Measurements from ENCODE around the gene HSPBP1. TPM values are rescaled to one million over a fixed set of nuclear protein-coding genes. Genes with fewer than 3 reads are reported as not detected.

The HSPBP1 gene
- total and polyA plus RNA-seq, 7 donors, result 19.7 to 62.7 (median 30.5) TPM

GRCh38 chr19:55303477-55303876, 23.6 kb upstream of the HSPBP1 start:
- H3K27me3 ChIP-seq, result no peaks in the 10 kb centered on the region
- 92 to 95% methylated on average over 11 of the region's 11 CpGs for WGBS, 2 donors

DNA sequence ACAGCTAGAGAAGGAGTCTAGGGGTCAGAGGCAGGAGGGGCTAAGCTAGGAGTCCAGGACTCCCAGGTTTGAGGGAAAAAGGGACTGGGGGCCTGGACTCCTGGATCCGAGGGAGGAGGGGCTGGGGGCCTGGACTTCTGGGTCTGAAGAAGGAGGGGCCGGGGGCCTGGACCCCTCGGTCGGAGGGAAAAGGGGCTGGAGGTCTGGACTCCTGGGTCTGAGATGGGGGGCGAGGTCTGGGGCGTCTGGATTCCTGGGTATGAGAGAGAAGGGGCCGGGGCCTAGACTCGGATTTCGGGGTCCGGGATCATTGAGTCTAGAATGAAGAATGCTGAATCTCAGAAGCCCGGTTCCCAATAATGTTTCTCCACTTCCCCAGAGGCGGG, 22.4 kb upstream of the HSPBP1 start:
- TF ChIP-seq CTCF (IDR thresholded peaks at IDR 0.05), result no peak
- no peak for TF ChIP-seq POLR2A (IDR thresholded peaks at IDR 0.05)
- no peak for TF ChIP-seq EP300 (IDR thresholded peaks at IDR 0.05)
- TF ChIP-seq POLR2AphosphoS5 (IDR thresholded peaks at IDR 0.05), result no peak
- H3K27me3 ChIP-seq, result no peaks in the 10 kb centered on the region
- WGBS, 2 donors, result 70 to 78% methylated on average over 12 of the region's 12 CpGs
- H3K4me1 ChIP-seq, result peaks cover 0 to 13% (median 10%) of the 10 kb centered on the region in 4 donors
- no peak for DNase-seq
- intact Hi-C loops (cut with DNase I), result loop anchor here (1.0 to 5.0 kb wide), 2 partner anchors 40 to 81 kb away; no protein-coding TSS in a partner anchor
- peaks cover 4 to 60% (median 18%) of the 10 kb centered on the region in 4 donors for H3K36me3 ChIP-seq
- H3K9me3 ChIP-seq, result no peaks in the 10 kb centered on the region
- H3K4me3 ChIP-seq, result peak overlapping the region in 2 of 4 donors; percentile 38 to 44
- no peak overlapping the region for H3K27ac ChIP-seq

More at GRCh38 chr19:55303477-55303876, 23.6 kb upstream of the HSPBP1 start:
- intact Hi-C loops (cut with DNase I), result loop anchor here (5.0 kb wide), 1 partner anchor 39 kb away; no protein-coding TSS in a partner anchor
- Histone ChIP-seq H3K9me3 (no peaks in the 10 kb centered on the region), H3K4me1 (peaks cover 0 to 13% (median 10%) of the 10 kb centered on the region in 4 donors), H3K36me3 (peaks cover 4 to 57% (median 18%) of the 10 kb centered on the region in 4 donors), H3K4me3 (no peak overlapping the region), H3K27ac (no peak overlapping the region)
- DNase-seq, result no peak
- TF ChIP-seq CTCF (IDR thresholded peaks at IDR 0.05) (no peak), EP300 (IDR thresholded peaks at IDR 0.05) (no peak), POLR2AphosphoS5 (IDR thresholded peaks at IDR 0.05) (no peak), POLR2A (IDR thresholded peaks at IDR 0.05) (no peak)

DNA sequence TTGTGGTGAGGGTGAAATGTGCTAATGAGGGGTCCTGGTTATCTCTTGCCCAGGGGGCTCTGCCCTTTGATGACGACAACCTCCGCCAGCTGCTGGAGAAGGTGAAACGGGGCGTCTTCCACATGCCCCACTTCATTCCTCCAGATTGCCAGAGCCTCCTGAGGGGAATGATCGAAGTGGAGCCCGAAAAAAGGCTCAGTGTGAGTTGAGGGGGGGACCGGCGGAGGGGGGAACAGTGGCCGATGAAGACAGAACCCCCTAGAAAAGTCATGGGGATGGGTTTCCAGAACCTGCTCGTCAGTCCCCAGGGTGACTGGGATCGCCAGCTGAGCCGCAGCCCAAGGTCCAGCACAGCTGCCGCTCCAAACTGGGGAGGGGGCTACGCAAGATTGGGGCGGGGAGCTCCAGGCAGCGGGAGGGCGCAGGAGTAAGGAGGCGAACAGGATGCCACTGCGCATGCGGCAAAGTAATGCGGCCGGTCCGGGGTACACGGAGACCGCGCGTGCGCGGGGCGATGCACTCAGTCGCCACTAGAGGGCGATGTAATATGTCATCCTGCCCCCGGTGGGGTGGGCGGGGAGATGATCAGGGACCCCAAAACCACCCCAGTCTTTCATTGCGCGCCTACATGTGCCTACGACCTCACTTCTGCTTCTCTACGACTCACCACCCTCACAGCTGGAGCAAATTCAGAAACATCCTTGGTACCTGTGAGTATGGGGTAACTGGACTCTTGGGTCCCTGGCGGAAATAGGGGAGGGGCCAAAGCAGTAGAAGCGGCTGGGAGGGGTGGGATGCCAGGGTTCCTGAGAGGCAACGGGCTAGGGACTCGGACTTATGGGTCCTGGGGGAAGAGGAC, 21.8 kb upstream of the HSPBP1 start:
- peak overlapping the region in 1 of 4 donors; percentile 42 for H3K27ac ChIP-seq

DNA sequence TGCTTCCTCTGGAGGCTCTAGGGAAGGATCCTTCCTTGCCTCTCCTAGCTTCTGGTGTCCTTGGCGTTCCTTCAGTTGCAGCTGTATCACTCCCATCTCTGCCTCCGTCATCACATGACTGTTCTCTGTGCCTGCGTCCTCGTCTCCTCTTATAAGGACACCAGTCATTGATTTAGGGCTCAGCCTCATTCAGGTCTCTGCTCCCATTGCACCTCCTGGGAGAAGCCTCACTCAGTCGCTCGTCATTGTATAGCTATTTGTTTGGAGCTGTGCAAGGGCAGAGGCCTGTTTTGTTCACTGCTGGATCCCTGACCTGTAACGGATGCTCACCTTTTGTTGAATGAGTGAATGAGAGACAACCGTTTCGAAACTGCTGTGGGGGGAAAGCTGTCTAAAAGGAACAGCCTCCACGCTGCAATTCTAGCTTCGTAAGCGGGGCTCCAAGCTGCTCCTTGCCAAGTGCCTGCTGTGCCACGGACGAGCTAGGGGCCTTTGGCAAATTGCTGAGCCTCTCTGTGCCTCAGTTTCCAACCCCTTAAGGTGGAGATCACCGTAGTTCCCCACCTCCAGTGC, 21.1 kb upstream of the HSPBP1 start:
- TF ChIP-seq POLR2AphosphoS5 (IDR thresholded peaks at IDR 0.05) (no peak), POLR2A (IDR thresholded peaks at IDR 0.05) (no peak), CTCF (IDR thresholded peaks at IDR 0.05) (no peak), EP300 (IDR thresholded peaks at IDR 0.05) (no peak)
- Histone ChIP-seq H3K4me3 (peak overlapping the region in 1 of 4 donors; percentile 38), H3K9me3 (no peaks in the 10 kb centered on the region), H3K27ac (no peak overlapping the region), H3K4me1 (peaks cover 0 to 13% (median 10%) of the 10 kb centered on the region in 4 donors), H3K36me3 (peaks cover 4 to 53% (median 7%) of the 10 kb centered on the region in 4 donors), H3K27me3 (no peaks in the 10 kb centered on the region)
- 68 to 84% methylated on average over 15 of the region's 15 CpGs for WGBS, 2 donors
- intact Hi-C loops (cut with DNase I), result loop anchor here (5.0 kb wide), 1 partner anchor 41 kb away; no protein-coding TSS in a partner anchor
- no peak for DNase-seq

More for the DNA sequence above, 21.8 kb upstream of the HSPBP1 start:
- Histone ChIP-seq H3K36me3 (peaks cover 4 to 57% (median 14%) of the 10 kb centered on the region in 4 donors), H3K9me3 (no peaks in the 10 kb centered on the region), H3K4me1 (peaks cover 0 to 13% (median 10%) of the 10 kb centered on the region in 4 donors), H3K27me3 (no peaks in the 10 kb centered on the region), H3K4me3 (peak overlapping the region in 3 of 4 donors; percentile 30 to 44 (median 38))
- intact Hi-C loops (cut with DNase I), result loop anchor here (1.0 to 5.0 kb wide), 2 partner anchors 41 to 82 kb away; no protein-coding TSS in a partner anchor
- TF ChIP-seq CTCF (IDR thresholded peaks at IDR 0.05) (peak; percentile 91 to 100 (median 95)), POLR2A (IDR thresholded peaks at IDR 0.05) (no peak), EP300 (IDR thresholded peaks at IDR 0.05) (no peak), POLR2AphosphoS5 (IDR thresholded peaks at IDR 0.05) (peak in 2 of 4 donors; percentile 32 to 34)
- peak; percentile 93 for DNase-seq
- WGBS, 2 donors, result 10 to 12% methylated on average over 42 of the region's 42 CpGs
